ENCODE data around the gene DBET.
"Not testable (repeated sequence)": the region's sequence is repeated elsewhere in the genome, so short reads cannot be mapped to it uniquely, and the experiment has no call there.

DNA sequence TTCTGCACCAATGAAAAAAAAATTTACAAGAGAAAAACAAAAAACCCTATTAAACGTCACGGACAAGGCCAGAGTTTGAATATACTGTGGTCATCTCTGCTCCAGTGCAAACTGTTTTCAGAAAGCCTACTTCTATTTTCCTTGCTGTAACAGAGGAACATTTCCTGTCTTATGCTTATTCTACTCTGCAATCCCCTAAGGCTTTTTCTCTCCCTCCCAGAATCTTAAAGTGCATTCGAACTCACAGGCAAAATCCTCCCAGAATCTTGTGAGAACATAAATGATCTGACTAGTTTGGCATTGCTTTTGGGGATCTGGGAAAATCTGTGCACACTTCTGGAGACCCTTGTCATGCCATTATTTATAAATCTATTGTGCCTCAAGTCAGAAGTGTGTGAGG lies 503 bp downstream of the DBET start:
- TF ChIP-seq, protein P1, sequence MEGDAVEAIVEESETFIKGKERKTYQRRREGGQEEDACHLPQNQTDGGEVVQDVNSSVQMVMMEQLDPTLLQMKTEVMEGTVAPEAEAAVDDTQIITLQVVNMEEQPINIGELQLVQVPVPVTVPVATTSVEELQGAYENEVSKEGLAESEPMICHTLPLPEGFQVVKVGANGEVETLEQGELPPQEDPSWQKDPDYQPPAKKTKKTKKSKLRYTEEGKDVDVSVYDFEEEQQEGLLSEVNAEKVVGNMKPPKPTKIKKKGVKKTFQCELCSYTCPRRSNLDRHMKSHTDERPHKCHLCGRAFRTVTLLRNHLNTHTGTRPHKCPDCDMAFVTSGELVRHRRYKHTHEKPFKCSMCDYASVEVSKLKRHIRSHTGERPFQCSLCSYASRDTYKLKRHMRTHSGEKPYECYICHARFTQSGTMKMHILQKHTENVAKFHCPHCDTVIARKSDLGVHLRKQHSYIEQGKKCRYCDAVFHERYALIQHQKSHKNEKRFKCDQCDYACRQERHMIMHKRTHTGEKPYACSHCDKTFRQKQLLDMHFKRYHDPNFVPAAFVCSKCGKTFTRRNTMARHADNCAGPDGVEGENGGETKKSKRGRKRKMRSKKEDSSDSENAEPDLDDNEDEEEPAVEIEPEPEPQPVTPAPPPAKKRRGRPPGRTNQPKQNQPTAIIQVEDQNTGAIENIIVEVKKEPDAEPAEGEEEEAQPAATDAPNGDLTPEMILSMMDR (IDR thresholded peaks at IDR 0.05) = not testable (repeated sequence)
- not testable (repeated sequence) for TF ChIP-seq ZFX (IDR thresholded peaks at IDR 0.05; ENCODE audit: borderline replicate concordance)
